GM12878 (cell line): ENCODE data around the gene FAM89B. TPM values are rescaled to one million over a fixed set of nuclear protein-coding genes. Genes with fewer than 3 reads are reported as not detected.

Experiments used
- ASH2L ChIP-seq: fragments of 300-600, 200-600 bp; sonication (generic); IDR thresholded peaks from 2 replicates; pipeline ENCODE4 v1.6.1; 2017; ENCODE audit warnings: low read depth, mild to moderate bottlenecking, borderline replicate concordance
- BCLAF1 ChIP-seq: fragments of 450-650 bp; IDR thresholded peaks from 2 replicates; pipeline ENCODE4 v1.6.1; 2017; ENCODE audit warnings: antibody characterized with exemption, mild to moderate bottlenecking, moderate library complexity
- E4F1 ChIP-seq: fragments of 450-650 bp; IDR thresholded peaks from 2 replicates; pipeline ENCODE4 v1.6.1; 2018; ENCODE audit warnings: borderline replicate concordance, mild to moderate bottlenecking; ENCODE audit not compliant: partially characterized antibody
- IKZF1 ChIP-seq: fragments of 450-650 bp; conservative IDR thresholded peaks from 2 replicates; pipeline ENCODE4 v1.6.1; 2017; ENCODE audit warnings: antibody characterized with exemption, mild to moderate bottlenecking
- IRF3 ChIP-seq: fragments of 450-650 bp; IDR thresholded peaks from 2 replicates; pipeline ENCODE4 v1.6.1; 2014; ENCODE audit warnings: mild to moderate bottlenecking
- IRF5 ChIP-seq: fragments of 450-650 bp; IDR thresholded peaks from 2 replicates; pipeline ENCODE4 v1.6.1; 2017; ENCODE audit warnings: borderline replicate concordance
- MYB ChIP-seq: fragments of 150-350 bp; IDR thresholded peaks from 2 replicates; pipeline ENCODE4 v1.6.1; 2014; ENCODE audit warnings: mild to moderate bottlenecking, low read depth, low read length, borderline replicate concordance
- SKIL ChIP-seq: fragments of 450-650 bp; IDR thresholded peaks from 2 replicates; pipeline ENCODE4 v1.6.1; 2017; ENCODE audit warnings: mild to moderate bottlenecking, low read depth, inconsistent platforms; ENCODE audit not compliant: poor library complexity, severe bottlenecking
- SMAD1 ChIP-seq: fragments of 450-650 bp; IDR thresholded peaks from 2 replicates; pipeline ENCODE4 v1.6.1; 2018; ENCODE audit warnings: mild to moderate bottlenecking, low read depth; ENCODE audit not compliant: partially characterized antibody
- SMAD5 ChIP-seq: IDR thresholded peaks from 2 replicates; pipeline ENCODE4 v1.6.1; 2016; ENCODE audit warnings: antibody characterized with exemption, low read depth
- SUPT20H ChIP-seq: IDR thresholded peaks from 2 replicates; pipeline ENCODE4 v1.6.1; 2011; ENCODE audit warnings: low read depth, mild to moderate bottlenecking, low read length, moderate library complexity, borderline replicate concordance; ENCODE audit not compliant: control insufficient read depth
- TCF7 ChIP-seq: IDR thresholded peaks from 2 replicates; pipeline ENCODE4 v1.6.1; 2014; ENCODE audit warnings: antibody characterized with exemption, borderline replicate concordance
- ZBTB33 ChIP-seq: fragments of 450-650 bp; IDR thresholded peaks from 2 replicates; pipeline ENCODE4 v1.6.1; 2017; ENCODE audit warnings: mild to moderate bottlenecking
- ZNF207 ChIP-seq: fragments of 450-650 bp; IDR thresholded peaks from 2 replicates; pipeline ENCODE4 v1.6.1; 2014; ENCODE audit warnings: antibody characterized with exemption, mild to moderate bottlenecking, borderline replicate concordance
- ZNF622 ChIP-seq: fragments of 450-650 bp; IDR thresholded peaks from 2 replicates; pipeline ENCODE4 v1.6.1; 2017; ENCODE audit warnings: mild to moderate bottlenecking, inconsistent platforms
- polyA plus RNA-seq, 11 experiments: library from polyadenylated mRNA; depleted of rRNA in 4 of 11; unstranded in 6 of 11; stranded (reverse) in 5 of 11; fragments of >200 nt; fragmentation: Nextera tagmentation in 4 of 11; fragmentation: Illumina TruSeq in 1 of 11; extraction: Ambion mirVana in 4 of 11; extraction: Trizol in 1 of 11; gene quantifications; 1 replicate in 1 of 11; 2 replicates in 10 of 11; pipeline versions ENCODE4 v1.2.1 to v1.2.3, GENCODE V29; 2011 to 2016; ENCODE audit warnings: inconsistent platforms in 2 of 11, missing spikeins in 2 of 11, low read depth in 1 of 11
- total RNA-seq, 4 experiments: library from RNA; depleted of rRNA in 3 of 4; stranded (reverse); fragments of >200 nt in 3 of 4; fragmentation: Illumina TruSeq in 1 of 4; extraction: Trizol in 1 of 4; gene quantifications; 2 replicates each; pipeline versions ENCODE4 v1.2.1 to v1.2.3, GENCODE V29; 2013 to 2021

Gene FAM89B
- total and polyA plus RNA-seq, 10 of the 15 experiments (the other 5 are each of a cell fraction or from before 2014, with no cell fraction given) = 0.34 to 36.7 (median 9.8) TPM

- no peak for TF ChIP-seq E4F1
- no peak for TF ChIP-seq ZNF622
- no peak for TF ChIP-seq ASH2L
- no peak for TF ChIP-seq TCF7
- TF ChIP-seq BCLAF1 = no peak
- peak; percentile 100 for TF ChIP-seq IKZF1
- no peak for TF ChIP-seq ZBTB33
- TF ChIP-seq SKIL = peak; percentile 40
- TF ChIP-seq SUPT20H = no peak
- TF ChIP-seq IRF3 = no peak
- TF ChIP-seq SMAD1 = no peak
- TF ChIP-seq ZNF207 = no peak; the same call in 1 of the 2 replicates
- no peak for TF ChIP-seq MYB
- no peak for TF ChIP-seq SMAD5
- TF ChIP-seq IRF5 = no peak
Measured at GRCh38 chr11:65574109-65574810, 1.9 kb downstream of the FAM89B start (continued).
